SK-N-MC (cell line): ENCODE results near the gene GTF3C1.
"Not testable (repeated sequence)": the region's sequence is repeated elsewhere in the genome, so short reads cannot be mapped to it uniquely, and the experiment has no call there.

ENCODE experiments used
- DNase-seq: peaks from one replicate; pipeline ENCODE4 v3.0.0-alpha.2; 2011; ENCODE audit warnings: low read depth, low spot score
- H3K27ac ChIP-seq: fragments of 200-600 bp; sonication (generic); 2 replicates; pipeline ENCODE4 v1.5.1; 2016; ENCODE audit warnings: mixed run types
- H3K36me3 ChIP-seq: fragments of 200-600 bp; sonication (generic); 2 replicates; pipeline ENCODE4 v1.6.1; 2017; ENCODE audit warnings: antibody characterized with exemption, low read length, mixed read lengths; ENCODE audit not compliant: insufficient read depth
- H3K4me3 ChIP-seq: fragments of 200-600 bp; sonication (generic); 2 replicates; pipeline ENCODE4 v1.5.1; 2016
- H3K9ac ChIP-seq: fragments of 200-600 bp; sonication (generic); 2 replicates; pipeline ENCODE4 v1.8.0; 2017; ENCODE audit warnings: mixed run types, mixed read lengths; ENCODE audit not compliant: insufficient read length
- H3K9me3 ChIP-seq: fragments of 200-600 bp; sonication (generic); 2 replicates; pipeline ENCODE4 v1.6.1; 2017; ENCODE audit warnings: low read depth, mild to moderate bottlenecking, antibody characterized with exemption, low read length, moderate library complexity, mixed read lengths
- EZH2 ChIP-seq: fragments of 200-600 bp; sonication (generic); IDR thresholded peaks from one replicate; pipeline ENCODE4 v1.6.1; 2017; ENCODE audit warnings: antibody characterized with exemption
- FOXP2 ChIP-seq: optimal IDR thresholded peaks from 2 replicates; pipeline ENCODE3; 2011; ENCODE audit warnings: mild to moderate bottlenecking, moderate library complexity; ENCODE audit not compliant: insufficient read depth; ENCODE audit errors: extremely low read length, control extremely low read depth
- POLR2AphosphoS5 ChIP-seq: IDR thresholded peaks from 2 replicates; pipeline ENCODE4 v1.6.1; 2012; ENCODE audit warnings: mild to moderate bottlenecking, low read depth, low read length, borderline replicate concordance

The GTF3C1 gene

GRCh38 chr16:27434141-27435051 lies 115.3 kb downstream of the GTF3C1 start:
- Histone ChIP-seq H3K9ac (no peak overlapping the region), H3K4me3 (no peak overlapping the region), H3K9me3 (no peaks in the 10 kb centered on the region), H3K27ac (no peak overlapping the region), H3K36me3 (no peaks in the 10 kb centered on the region)
- no peak for TF ChIP-seq EZH2
- no peak for TF ChIP-seq FOXP2
- TF ChIP-seq POLR2AphosphoS5, result no peak
- no peak for DNase-seq

GRCh38 chr16:27433636-27434035 lies 116.1 kb downstream of the GTF3C1 start:
- H3K27ac ChIP-seq, result no peak overlapping the region
- H3K9me3 ChIP-seq, result no peaks in the 10 kb centered on the region
- no peak overlapping the region for H3K4me3 ChIP-seq
- no peak for TF ChIP-seq EZH2
- TF ChIP-seq FOXP2, result no peak
- TF ChIP-seq POLR2AphosphoS5, result no peak
- H3K36me3 ChIP-seq, result no peaks in the 10 kb centered on the region
- no peak for DNase-seq
- H3K9ac ChIP-seq, result no peak overlapping the region

GRCh38 chr16:27433191-27433590 lies 116.5 kb downstream of the GTF3C1 start:
- H3K36me3 ChIP-seq, DNase-seq, H3K4me3 ChIP-seq, H3K9ac ChIP-seq, H3K27ac ChIP-seq, H3K9me3 ChIP-seq: not testable (repeated sequence)

GRCh38 chr16:27432558-27432957 lies 117.2 kb downstream of the GTF3C1 start:
- TF ChIP-seq FOXP2 (no peak), EZH2 (no peak), POLR2AphosphoS5 (no peak)
- H3K27ac ChIP-seq, result no peak overlapping the region
- no peaks in the 10 kb centered on the region for H3K9me3 ChIP-seq
- DNase-seq, result no peak
- no peaks in the 10 kb centered on the region for H3K36me3 ChIP-seq
- no peak overlapping the region for H3K9ac ChIP-seq
- no peak overlapping the region for H3K4me3 ChIP-seq

- H3K9me3 ChIP-seq, result no peaks in the 10 kb centered on the region
- H3K4me3 ChIP-seq, result no peak overlapping the region
- no peak for DNase-seq
- no peak overlapping the region for H3K27ac ChIP-seq
- H3K9ac ChIP-seq, result no peak overlapping the region
- no peaks in the 10 kb centered on the region for H3K36me3 ChIP-seq
- TF ChIP-seq POLR2AphosphoS5 (no peak), EZH2 (no peak), FOXP2 (no peak)
Observed at GRCh38 chr16:27431773-27432532, 117.8 kb downstream of the GTF3C1 start.

GRCh38 chr16:27430923-27431484 lies 118.7 kb downstream of the GTF3C1 start:
- no peaks in the 10 kb centered on the region for H3K36me3 ChIP-seq
- H3K27ac ChIP-seq, result no peak overlapping the region
- TF ChIP-seq POLR2AphosphoS5 (no peak), FOXP2 (no peak), EZH2 (no peak)
- no peak overlapping the region for H3K9ac ChIP-seq
- no peaks in the 10 kb centered on the region for H3K9me3 ChIP-seq
- H3K4me3 ChIP-seq, result no peak overlapping the region
- no peak for DNase-seq

- Histone ChIP-seq H3K27ac (no peak overlapping the region), H3K9me3 (no peaks in the 10 kb centered on the region), H3K4me3 (no peak overlapping the region), H3K36me3 (no peaks in the 10 kb centered on the region), H3K9ac (no peak overlapping the region)
- DNase-seq, result no peak
- TF ChIP-seq EZH2 (no peak), POLR2AphosphoS5 (no peak), FOXP2 (no peak)
Observed at GRCh38 chr16:27430512-27430911, 119.2 kb downstream of the GTF3C1 start.

GRCh38 chr16:27429981-27430441 lies 119.7 kb downstream of the GTF3C1 start:
- Histone ChIP-seq H3K4me3 (no peak overlapping the region), H3K9me3 (no peaks in the 10 kb centered on the region), H3K36me3 (no peaks in the 10 kb centered on the region), H3K27ac (no peak overlapping the region), H3K9ac (no peak overlapping the region)
- no peak for DNase-seq
- TF ChIP-seq POLR2AphosphoS5 (no peak), EZH2 (no peak), FOXP2 (no peak)

GRCh38 chr16:27429330-27429871 lies 120.3 kb downstream of the GTF3C1 start:
- DNase-seq, result no peak
- no peaks in the 10 kb centered on the region for H3K9me3 ChIP-seq
- no peak overlapping the region for H3K27ac ChIP-seq
- TF ChIP-seq POLR2AphosphoS5, result no peak
- no peak for TF ChIP-seq EZH2
- no peak for TF ChIP-seq FOXP2
- no peak overlapping the region for H3K4me3 ChIP-seq
- no peak overlapping the region for H3K9ac ChIP-seq
- no peaks in the 10 kb centered on the region for H3K36me3 ChIP-seq
